Measurements from ENCODE around the gene FEM1C. TPM values are rescaled to one million over a fixed set of nuclear protein-coding genes. Genes with fewer than 3 reads are reported as not detected.

Gene FEM1C
- total and polyA plus RNA-seq, 12 donors: 4.5 to 15.5 (median 11.9) TPM

- WGBS, 4 donors: 88 to 94% (median 91%) methylated on average over 5 of the region's 5 CpGs
- Histone ChIP-seq H3K4me3 (no peak overlapping the region), H3K4me1 (replicated peaks in 1 of 2) (no peaks in the 10 kb centered on the region), H3K27ac (no peak overlapping the region), H3K36me3 (replicated peaks in 1 of 2) (no peaks in the 10 kb centered on the region), H3K9me3 (replicated peaks in 1 of 3) (no peaks in the 10 kb centered on the region), H3K27me3 (no peaks in the 10 kb centered on the region)
- intact Hi-C loops (cut with DNase I): no loop called here
- no peak for DNase-seq
- TF ChIP-seq CTCF (IDR thresholded peaks at IDR 0.05) (no peak), POLR2A (IDR thresholded peaks at IDR 0.05) (no peak)
Measured at GRCh38 chr5:115514220-115514619, 30.4 kb downstream of the FEM1C start.

DNA sequence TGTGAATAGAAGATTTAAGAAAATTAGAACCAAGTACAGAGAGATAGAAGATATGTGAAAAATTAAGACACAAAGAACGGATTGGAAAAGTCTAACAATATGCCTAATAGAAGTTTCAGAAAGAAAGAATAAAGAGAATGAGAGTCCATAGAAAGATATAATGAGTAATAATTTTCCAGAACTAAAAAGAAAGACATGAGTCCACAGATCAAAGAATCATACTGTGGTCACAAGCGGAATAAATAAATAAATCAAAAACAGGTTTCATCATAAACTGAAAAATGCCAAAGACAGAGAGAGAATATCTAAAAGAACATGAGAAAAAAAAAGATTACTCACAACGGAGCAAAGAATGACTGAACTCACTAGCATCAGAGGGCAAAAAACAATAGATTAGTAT lies 32.9 kb downstream of the FEM1C start:
- WGBS, 4 donors: 68 to 91% (median 81%) methylated on average over 3 of the region's 3 CpGs
- intact Hi-C loops (cut with DNase I): no loop called here
- Histone ChIP-seq H3K4me3 (no peak overlapping the region), H3K36me3 (replicated peaks in 1 of 2) (no peaks in the 10 kb centered on the region), H3K27ac (no peak overlapping the region), H3K27me3 (no peaks in the 10 kb centered on the region), H3K9me3 (replicated peaks in 1 of 3) (no peaks in the 10 kb centered on the region), H3K4me1 (replicated peaks in 1 of 2) (no peaks in the 10 kb centered on the region)
- no peak for DNase-seq
- TF ChIP-seq CTCF (IDR thresholded peaks at IDR 0.05): no peak
- no peak for TF ChIP-seq POLR2A (IDR thresholded peaks at IDR 0.05)

- no peak overlapping the region for H3K4me3 ChIP-seq
- WGBS, 4 donors: 0 to 3% (median 0%) methylated on average over 1 of the region's 1 CpG
- no peak overlapping the region for H3K27ac ChIP-seq
- H3K4me1 ChIP-seq (replicated peaks in 1 of 2): no peaks in the 10 kb centered on the region
- intact Hi-C loops (cut with DNase I): no loop called here
- no peaks in the 10 kb centered on the region for H3K27me3 ChIP-seq
- no peaks in the 10 kb centered on the region for H3K9me3 ChIP-seq (replicated peaks in 1 of 3)
- TF ChIP-seq CTCF (IDR thresholded peaks at IDR 0.05): no peak
- no peak for TF ChIP-seq POLR2A (IDR thresholded peaks at IDR 0.05)
- DNase-seq: no peak
- H3K36me3 ChIP-seq (replicated peaks in 1 of 2): no peaks in the 10 kb centered on the region
Measured at GRCh38 chr5:115510145-115510645, 34.4 kb downstream of the FEM1C start.

DNA sequence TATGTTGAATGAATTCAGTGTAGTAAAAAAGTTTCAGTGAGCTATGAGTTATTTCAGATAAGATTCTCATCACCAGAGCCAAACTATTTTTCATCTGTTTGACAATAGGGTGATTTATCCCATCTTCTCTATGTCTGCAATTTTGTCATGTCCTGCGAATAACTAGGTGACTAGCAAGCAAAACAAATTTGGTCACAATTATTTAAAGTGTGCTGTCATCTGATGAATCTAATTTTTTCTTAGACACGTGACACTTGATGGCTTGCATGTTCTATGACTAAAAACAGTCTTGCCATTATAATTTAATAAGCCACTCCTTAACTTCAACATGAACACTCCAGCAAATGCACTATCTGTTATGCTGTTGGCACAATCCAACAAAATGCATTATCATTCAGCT lies 35.0 kb downstream of the FEM1C start:
- Histone ChIP-seq H3K9me3 (replicated peaks in 1 of 3) (no peaks in the 10 kb centered on the region), H3K27me3 (no peaks in the 10 kb centered on the region), H3K36me3 (replicated peaks in 1 of 2) (no peaks in the 10 kb centered on the region), H3K4me3 (no peak overlapping the region), H3K27ac (no peak overlapping the region), H3K4me1 (replicated peaks in 1 of 2) (no peaks in the 10 kb centered on the region)
- intact Hi-C loops (cut with DNase I): no loop called here
- TF ChIP-seq CTCF (IDR thresholded peaks at IDR 0.05) (no peak), POLR2A (IDR thresholded peaks at IDR 0.05) (no peak)
- WGBS, 4 donors: 44 to 50% (median 48%) methylated on average over 2 of the region's 2 CpGs
- no peak for DNase-seq
